ENCODE results near the gene NCOR2.

DNA sequence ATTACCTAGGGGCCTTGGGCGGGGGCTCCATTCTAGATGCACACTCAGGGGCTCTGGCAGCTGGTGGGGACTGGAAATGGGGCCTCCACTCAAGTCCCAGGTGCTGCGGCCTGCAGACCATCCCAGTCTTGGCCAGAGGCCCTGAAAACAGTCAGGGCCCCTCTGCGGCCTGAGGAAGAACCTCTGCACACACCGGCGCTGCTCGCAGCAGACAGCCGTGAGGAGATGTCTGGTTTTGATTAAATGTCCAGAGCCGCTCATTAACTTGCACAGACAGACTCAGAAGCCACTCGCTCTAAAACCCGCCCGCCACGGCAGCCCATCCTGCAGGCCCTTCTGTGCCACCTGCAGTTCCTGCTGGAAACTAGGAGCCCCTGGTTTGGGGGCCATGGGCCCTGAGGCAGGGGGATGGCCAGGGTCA, 36.4 kb upstream of the NCOR2 start:
- TF ChIP-seq, protein P1, sequence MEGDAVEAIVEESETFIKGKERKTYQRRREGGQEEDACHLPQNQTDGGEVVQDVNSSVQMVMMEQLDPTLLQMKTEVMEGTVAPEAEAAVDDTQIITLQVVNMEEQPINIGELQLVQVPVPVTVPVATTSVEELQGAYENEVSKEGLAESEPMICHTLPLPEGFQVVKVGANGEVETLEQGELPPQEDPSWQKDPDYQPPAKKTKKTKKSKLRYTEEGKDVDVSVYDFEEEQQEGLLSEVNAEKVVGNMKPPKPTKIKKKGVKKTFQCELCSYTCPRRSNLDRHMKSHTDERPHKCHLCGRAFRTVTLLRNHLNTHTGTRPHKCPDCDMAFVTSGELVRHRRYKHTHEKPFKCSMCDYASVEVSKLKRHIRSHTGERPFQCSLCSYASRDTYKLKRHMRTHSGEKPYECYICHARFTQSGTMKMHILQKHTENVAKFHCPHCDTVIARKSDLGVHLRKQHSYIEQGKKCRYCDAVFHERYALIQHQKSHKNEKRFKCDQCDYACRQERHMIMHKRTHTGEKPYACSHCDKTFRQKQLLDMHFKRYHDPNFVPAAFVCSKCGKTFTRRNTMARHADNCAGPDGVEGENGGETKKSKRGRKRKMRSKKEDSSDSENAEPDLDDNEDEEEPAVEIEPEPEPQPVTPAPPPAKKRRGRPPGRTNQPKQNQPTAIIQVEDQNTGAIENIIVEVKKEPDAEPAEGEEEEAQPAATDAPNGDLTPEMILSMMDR (IDR thresholded peaks at IDR 0.05): no peak
- no peak for TF ChIP-seq POLR2A (IDR thresholded peaks at IDR 0.05)
